ENCODE measurements around the gene DACH1.

Gene DACH1

DNA sequence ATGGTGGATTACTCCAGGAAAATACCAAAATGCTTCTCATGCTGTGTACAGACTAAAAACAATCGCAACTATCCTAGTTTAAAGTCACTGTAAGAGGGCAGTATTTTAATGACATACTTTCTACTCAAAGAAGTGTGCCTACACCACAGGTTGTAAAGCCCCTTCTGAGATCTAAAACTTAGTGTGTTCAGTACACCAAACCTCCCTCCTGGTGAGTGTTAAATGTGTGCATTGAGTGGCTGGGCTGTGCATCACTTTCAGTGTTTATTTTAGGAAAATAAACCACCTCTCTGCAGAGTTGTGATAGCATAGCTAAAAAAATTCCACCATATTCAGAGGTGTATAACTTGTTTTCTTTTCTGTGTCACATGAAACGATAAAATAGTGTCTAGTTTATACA lies 263.7 kb downstream of the DACH1 start:
- Mint-ChIP-seq H3K9me3 (peaks cover 0 to 4% of the 10 kb centered on the region in 2 donors), H3K4me1 (ENCODE audit: low read depth in 2 of 2) (no peaks in the 10 kb centered on the region), H3K36me3 (ENCODE audit: insufficient read depth) (no peaks in the 10 kb centered on the region), H3K27ac (no peak overlapping the region), H3K27me3 (no peaks in the 10 kb centered on the region), H3K4me3 (no peak overlapping the region)
- DNase-seq (no peak), ATAC-seq (replicated peaks) (no peak)

DNA sequence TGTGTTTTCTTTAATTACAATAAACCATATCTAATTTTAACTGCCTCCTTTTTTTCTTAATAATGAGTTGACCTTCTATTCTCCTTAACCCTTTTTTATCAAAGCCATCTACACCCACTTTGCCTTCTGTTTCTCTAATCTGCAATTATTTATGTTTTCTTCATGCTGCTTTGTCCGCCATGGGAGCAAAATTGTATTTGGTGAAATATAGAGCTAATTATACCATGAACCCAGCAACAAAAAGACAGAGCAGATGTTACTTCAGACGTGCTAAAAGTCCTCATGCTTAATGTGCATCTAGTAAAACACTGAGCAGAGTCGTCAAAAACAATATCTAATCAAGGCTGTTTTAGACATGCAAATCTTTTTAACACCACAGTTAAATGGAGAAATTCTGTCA lies 264.7 kb downstream of the DACH1 start:
- no peaks in the 10 kb centered on the region for H3K27me3 Mint-ChIP-seq
- no peak overlapping the region for H3K27ac Mint-ChIP-seq
- ATAC-seq (replicated peaks) (no peak), DNase-seq (no peak)
- no peaks in the 10 kb centered on the region for H3K4me1 Mint-ChIP-seq (ENCODE audit: low read depth in 2 of 2)
- peaks cover 0 to 4% of the 10 kb centered on the region in 2 donors for H3K9me3 Mint-ChIP-seq
- no peaks in the 10 kb centered on the region for H3K36me3 Mint-ChIP-seq (ENCODE audit: insufficient read depth)
- no peak overlapping the region for H3K4me3 Mint-ChIP-seq

DNA sequence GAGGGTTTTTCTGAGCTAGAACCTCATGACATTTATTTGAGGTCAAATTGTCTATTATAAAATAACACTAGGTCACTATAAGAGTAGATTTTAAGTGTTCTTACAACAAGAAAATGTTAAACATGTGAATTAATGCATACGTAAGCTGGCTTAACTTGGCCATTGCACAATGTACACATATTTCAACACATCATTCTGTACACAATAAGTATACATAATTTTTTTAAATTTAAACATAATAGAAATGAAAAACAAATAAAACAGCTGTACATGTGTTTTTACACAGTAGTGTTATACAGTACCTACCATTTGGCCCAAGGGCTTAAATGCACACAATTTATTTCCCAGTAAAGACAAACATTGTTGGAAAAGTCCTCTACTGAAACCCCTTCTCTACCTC lies 269.9 kb downstream of the DACH1 start:
- Mint-ChIP-seq H3K27ac (no peak overlapping the region), H3K36me3 (ENCODE audit: insufficient read depth) (peaks cover 2% of the 10 kb centered on the region)

DNA sequence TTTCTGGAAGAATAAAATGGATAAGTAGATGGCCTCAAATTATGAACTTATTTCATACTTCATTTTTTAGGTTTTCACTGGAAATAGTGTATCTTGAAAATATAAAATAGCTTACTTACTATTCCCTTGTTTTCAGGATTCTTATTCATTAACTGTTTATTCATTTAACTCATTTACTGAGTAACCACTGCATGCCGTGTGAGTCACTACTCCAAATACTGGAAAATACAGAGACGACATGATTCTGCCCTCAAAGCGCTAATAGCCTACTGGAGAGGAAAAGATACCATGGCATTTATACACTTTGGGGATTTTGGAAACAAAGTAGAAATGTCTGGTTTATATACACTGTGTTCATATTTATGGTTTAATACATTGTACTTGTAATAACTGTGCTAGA lies 270.9 kb downstream of the DACH1 start:
- no peak for ATAC-seq (replicated peaks)
- H3K9me3 Mint-ChIP-seq = peaks cover 0 to 6% of the 10 kb centered on the region in 2 donors
- peaks cover 2% of the 10 kb centered on the region for H3K36me3 Mint-ChIP-seq (ENCODE audit: insufficient read depth)
- no peaks in the 10 kb centered on the region for H3K27me3 Mint-ChIP-seq
- DNase-seq = no peak
- no peak overlapping the region for H3K27ac Mint-ChIP-seq
- H3K4me3 Mint-ChIP-seq = no peak overlapping the region
- H3K4me1 Mint-ChIP-seq (ENCODE audit: low read depth in 2 of 2) = no peaks in the 10 kb centered on the region

More for the DNA sequence above, 269.9 kb downstream of the DACH1 start:
- Mint-ChIP-seq H3K9me3 (peaks cover 0 to 6% of the 10 kb centered on the region in 2 donors), H3K4me1 (ENCODE audit: low read depth in 2 of 2) (no peaks in the 10 kb centered on the region), H3K4me3 (no peak overlapping the region), H3K27me3 (no peaks in the 10 kb centered on the region)
- no peak for ATAC-seq (replicated peaks)
- DNase-seq = no peak

DNA sequence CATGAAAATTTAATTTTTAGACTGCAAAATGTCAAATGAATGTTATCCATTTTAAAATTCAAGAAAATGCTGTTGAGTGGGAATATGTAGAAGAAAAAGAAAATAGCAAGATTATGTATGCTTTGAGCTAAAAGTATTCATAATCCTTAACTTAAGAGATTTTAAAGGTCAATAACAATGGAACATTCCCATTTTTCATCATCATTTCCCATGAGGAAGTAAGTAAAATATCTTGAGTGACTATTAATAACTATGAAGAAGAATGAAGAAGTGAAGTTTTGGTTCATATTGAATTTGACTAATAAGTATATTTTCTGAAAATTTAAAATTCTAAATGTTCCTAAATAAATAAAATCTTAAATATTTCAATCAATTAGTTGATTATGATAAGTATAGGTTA lies 273.4 kb downstream of the DACH1 start:
- Mint-ChIP-seq H3K4me3 (no peak overlapping the region), H3K27ac (no peak overlapping the region), H3K27me3 (no peaks in the 10 kb centered on the region), H3K4me1 (ENCODE audit: low read depth in 2 of 2) (no peaks in the 10 kb centered on the region), H3K9me3 (peaks cover 0 to 6% of the 10 kb centered on the region in 2 donors), H3K36me3 (ENCODE audit: insufficient read depth) (peaks cover 2% of the 10 kb centered on the region)
- no peak for ATAC-seq (replicated peaks)
- DNase-seq = no peak

DNA sequence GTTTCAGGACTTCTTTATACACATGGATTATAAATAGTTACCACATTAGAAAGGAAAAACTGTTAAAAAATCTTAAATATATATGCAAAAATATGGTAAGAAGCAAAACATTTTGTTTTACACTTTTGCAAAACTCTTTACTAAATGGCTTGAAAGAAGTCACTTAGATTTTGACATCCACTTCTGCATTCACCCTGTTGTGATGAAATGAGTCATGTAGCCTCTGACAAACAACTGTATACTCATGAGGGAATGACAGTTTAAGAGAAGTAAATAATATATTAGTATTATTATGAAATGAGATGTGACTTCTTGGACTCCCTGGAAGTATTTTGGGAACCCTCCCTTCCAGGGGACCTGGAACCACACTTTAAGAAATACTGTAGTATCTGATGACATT lies 275.6 kb downstream of the DACH1 start:
- Mint-ChIP-seq H3K4me3 (no peak overlapping the region), H3K27ac (no peak overlapping the region), H3K4me1 (ENCODE audit: low read depth in 2 of 2) (no peaks in the 10 kb centered on the region), H3K36me3 (ENCODE audit: insufficient read depth) (peaks cover 2% of the 10 kb centered on the region), H3K27me3 (no peaks in the 10 kb centered on the region), H3K9me3 (peaks cover 0 to 6% of the 10 kb centered on the region in 2 donors)
- ATAC-seq (replicated peaks) = no peak
- DNase-seq = no peak

DNA sequence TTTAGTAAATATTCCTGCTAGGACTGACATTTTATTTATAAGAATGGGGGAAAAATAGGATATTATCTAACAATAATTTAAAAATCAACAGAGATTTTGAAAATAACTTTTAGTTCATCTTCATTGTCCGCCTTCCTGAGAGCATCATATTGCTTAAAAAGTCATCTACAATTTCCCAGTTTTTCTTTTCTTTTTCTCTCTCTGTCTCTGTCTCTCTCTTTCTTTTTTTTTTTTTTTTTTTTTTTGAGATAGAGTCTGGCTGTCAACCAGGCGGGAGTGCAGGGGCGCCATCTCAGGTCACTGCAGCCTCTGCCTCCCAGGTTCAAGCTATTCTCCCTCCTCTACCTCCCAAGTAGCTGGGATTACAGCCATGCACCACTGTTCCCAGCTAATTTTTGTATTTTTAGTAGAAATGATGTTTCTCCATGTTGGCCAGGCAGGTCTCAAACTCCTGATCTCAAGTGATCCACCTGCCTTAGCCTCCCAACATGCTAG lies 276.3 kb downstream of the DACH1 start:
- no peak overlapping the region for H3K27ac Mint-ChIP-seq
- no peak for ATAC-seq (replicated peaks)
- no peaks in the 10 kb centered on the region for H3K4me1 Mint-ChIP-seq (ENCODE audit: low read depth in 2 of 2)
- no peak for DNase-seq
- no peak overlapping the region for H3K4me3 Mint-ChIP-seq
- no peaks in the 10 kb centered on the region for H3K27me3 Mint-ChIP-seq
- H3K9me3 Mint-ChIP-seq = peaks cover 0 to 6% of the 10 kb centered on the region in 2 donors
- peaks cover 2% of the 10 kb centered on the region for H3K36me3 Mint-ChIP-seq (ENCODE audit: insufficient read depth)

DNA sequence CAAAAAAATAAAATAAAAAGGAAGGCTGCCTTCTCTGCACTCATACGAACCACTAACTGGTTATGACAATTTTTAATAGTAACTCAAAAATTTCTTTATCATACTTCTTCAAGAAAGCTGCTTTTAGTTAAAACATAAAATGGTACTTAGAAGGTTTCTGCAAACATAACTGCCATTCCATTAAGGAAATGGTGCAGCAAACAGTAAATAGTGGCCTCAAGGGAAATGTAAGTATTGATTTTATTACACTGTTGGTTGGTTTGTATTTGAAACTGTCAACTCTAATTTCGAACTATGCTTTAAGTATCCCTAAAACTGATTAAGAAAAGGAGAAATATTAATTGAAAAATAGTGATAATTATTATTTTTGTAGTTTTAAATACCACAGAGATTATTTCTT lies 278.0 kb downstream of the DACH1 start:
- H3K27ac Mint-ChIP-seq = no peak overlapping the region
- no peaks in the 10 kb centered on the region for H3K27me3 Mint-ChIP-seq
- no peaks in the 10 kb centered on the region for H3K9me3 Mint-ChIP-seq
- no peak for ATAC-seq (replicated peaks)
- no peak for DNase-seq
- H3K36me3 Mint-ChIP-seq (ENCODE audit: insufficient read depth) = peaks cover 2% of the 10 kb centered on the region
- H3K4me3 Mint-ChIP-seq = no peak overlapping the region
- H3K4me1 Mint-ChIP-seq (ENCODE audit: low read depth in 2 of 2) = no peaks in the 10 kb centered on the region

DNA sequence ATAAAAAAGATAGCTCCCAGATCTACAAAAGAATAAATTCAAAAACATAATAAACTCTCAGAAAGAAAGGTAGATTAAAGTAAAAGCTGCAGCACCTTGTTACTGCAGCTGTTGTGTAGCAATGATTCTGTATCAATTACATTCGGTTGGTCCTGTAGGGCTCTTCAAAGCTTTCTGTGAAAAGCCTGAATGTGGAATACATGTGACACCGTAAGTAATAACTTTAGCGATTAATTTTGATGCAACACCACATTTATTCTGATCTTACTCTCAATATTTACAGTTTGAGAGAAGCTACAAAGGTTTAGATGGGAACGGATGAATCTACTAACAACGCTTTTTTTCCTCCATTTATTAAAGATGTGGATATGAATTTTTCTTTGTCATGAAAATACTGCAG lies 279.2 kb downstream of the DACH1 start:
- no peak overlapping the region for H3K27ac Mint-ChIP-seq
- peaks cover 2% of the 10 kb centered on the region for H3K36me3 Mint-ChIP-seq (ENCODE audit: insufficient read depth)
- DNase-seq (no peak), ATAC-seq (replicated peaks) (no peak)
- no peak overlapping the region for H3K4me3 Mint-ChIP-seq
- H3K9me3 Mint-ChIP-seq = no peaks in the 10 kb centered on the region
- no peaks in the 10 kb centered on the region for H3K27me3 Mint-ChIP-seq
- no peaks in the 10 kb centered on the region for H3K4me1 Mint-ChIP-seq (ENCODE audit: low read depth in 2 of 2)

DNA sequence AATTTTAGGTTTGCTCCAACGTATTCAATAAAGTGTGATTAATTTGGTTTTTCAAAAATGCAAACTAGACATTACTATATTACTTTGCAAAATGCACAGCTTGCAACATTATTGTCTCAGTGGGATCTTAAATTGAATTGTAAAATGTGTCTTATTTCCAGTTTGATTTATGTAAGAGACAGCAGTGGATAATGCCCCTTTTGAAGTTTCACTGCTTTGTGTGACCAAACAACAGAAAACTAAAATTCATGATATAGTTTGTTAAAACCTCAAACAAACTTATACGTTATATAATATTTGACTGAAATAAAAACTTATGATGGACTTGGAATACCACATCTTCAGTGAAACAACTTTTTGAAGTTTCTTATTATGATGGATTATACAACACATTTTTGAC lies 279.8 kb downstream of the DACH1 start:
- Mint-ChIP-seq H3K4me1 (ENCODE audit: low read depth in 2 of 2) (no peaks in the 10 kb centered on the region), H3K27ac (no peak overlapping the region), H3K4me3 (no peak overlapping the region), H3K36me3 (ENCODE audit: insufficient read depth) (no peaks in the 10 kb centered on the region), H3K27me3 (no peaks in the 10 kb centered on the region), H3K9me3 (no peaks in the 10 kb centered on the region)
- ATAC-seq (replicated peaks) (no peak), DNase-seq (no peak)

DNA sequence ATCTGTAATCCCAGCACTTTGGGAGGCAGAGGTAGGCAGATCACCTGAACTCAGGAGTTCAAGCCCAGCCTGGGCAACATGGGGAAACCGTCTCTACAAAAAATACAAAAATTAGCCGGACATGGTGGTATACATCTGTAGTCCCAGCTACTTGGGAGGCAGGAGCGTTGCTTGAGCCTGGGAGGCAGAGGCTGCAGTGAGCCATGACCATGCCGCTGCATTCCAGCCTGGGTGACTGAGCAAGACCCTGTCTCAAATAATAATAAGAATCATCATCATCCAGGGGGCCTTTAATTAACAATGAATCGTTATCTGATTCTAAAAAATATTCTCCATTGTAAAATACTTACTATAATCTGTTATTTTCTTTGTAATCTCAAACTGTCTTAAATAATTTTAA lies 283.4 kb downstream of the DACH1 start:
- no peaks in the 10 kb centered on the region for H3K9me3 Mint-ChIP-seq
- no peaks in the 10 kb centered on the region for H3K4me1 Mint-ChIP-seq (ENCODE audit: low read depth in 2 of 2)
- H3K27me3 Mint-ChIP-seq = no peaks in the 10 kb centered on the region
- DNase-seq = no peak
- no peaks in the 10 kb centered on the region for H3K36me3 Mint-ChIP-seq (ENCODE audit: insufficient read depth)
- H3K4me3 Mint-ChIP-seq = no peak overlapping the region
- no peak for ATAC-seq (replicated peaks)
- no peak overlapping the region for H3K27ac Mint-ChIP-seq

DNA sequence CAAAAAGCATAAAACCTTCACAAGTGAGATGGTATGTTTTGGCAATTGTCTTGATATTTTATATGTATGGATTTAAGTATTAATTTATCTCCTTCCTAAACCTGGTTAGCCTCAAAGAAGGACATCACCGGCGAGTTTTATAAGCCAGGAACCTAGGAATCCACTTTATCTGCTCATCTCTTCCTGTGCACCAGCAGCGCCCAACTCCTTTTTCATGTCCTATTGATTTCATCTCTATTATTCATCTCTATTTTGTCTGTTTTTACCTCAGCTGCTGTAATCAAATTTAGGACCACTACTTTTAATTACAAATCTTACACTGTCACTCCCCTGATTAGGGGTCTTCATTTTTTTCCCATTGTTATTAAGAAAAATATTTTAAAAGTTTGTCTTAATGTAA lies 286.4 kb downstream of the DACH1 start:
- H3K9me3 Mint-ChIP-seq = peaks cover 0 to 2% of the 10 kb centered on the region in 2 donors
- ATAC-seq (replicated peaks) = no peak
- no peaks in the 10 kb centered on the region for H3K27me3 Mint-ChIP-seq
- H3K4me1 Mint-ChIP-seq (ENCODE audit: low read depth in 2 of 2) = no peaks in the 10 kb centered on the region
- H3K27ac Mint-ChIP-seq = no peak overlapping the region
- H3K36me3 Mint-ChIP-seq (ENCODE audit: insufficient read depth) = no peaks in the 10 kb centered on the region
- no peak for DNase-seq
- no peak overlapping the region for H3K4me3 Mint-ChIP-seq

DNA sequence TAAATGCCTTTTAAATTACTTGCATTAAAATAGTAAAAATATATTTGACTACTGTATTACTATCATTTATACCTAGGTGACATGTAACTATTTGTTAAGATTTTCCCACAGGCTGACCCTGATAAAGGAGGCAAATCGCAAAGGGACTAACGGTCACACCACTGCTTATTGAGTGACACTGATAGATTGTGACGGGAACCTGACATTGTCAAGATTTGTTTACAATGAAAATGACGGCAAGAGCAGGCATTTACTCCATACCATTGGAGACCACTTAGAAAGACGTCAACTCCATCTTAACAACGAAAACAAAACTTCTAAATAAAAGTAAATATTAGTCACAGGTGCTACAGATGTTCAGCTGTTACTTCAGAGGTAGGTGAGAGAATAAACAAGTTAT lies 289.0 kb downstream of the DACH1 start:
- no peaks in the 10 kb centered on the region for H3K27me3 Mint-ChIP-seq
- DNase-seq (no peak), ATAC-seq (replicated peaks) (no peak)
- H3K4me1 Mint-ChIP-seq (ENCODE audit: low read depth in 2 of 2) = no peaks in the 10 kb centered on the region
- H3K4me3 Mint-ChIP-seq = no peak overlapping the region
- H3K36me3 Mint-ChIP-seq (ENCODE audit: insufficient read depth) = no peaks in the 10 kb centered on the region
- H3K9me3 Mint-ChIP-seq = peaks cover 0 to 2% of the 10 kb centered on the region in 2 donors
- H3K27ac Mint-ChIP-seq = no peak overlapping the region

DNA sequence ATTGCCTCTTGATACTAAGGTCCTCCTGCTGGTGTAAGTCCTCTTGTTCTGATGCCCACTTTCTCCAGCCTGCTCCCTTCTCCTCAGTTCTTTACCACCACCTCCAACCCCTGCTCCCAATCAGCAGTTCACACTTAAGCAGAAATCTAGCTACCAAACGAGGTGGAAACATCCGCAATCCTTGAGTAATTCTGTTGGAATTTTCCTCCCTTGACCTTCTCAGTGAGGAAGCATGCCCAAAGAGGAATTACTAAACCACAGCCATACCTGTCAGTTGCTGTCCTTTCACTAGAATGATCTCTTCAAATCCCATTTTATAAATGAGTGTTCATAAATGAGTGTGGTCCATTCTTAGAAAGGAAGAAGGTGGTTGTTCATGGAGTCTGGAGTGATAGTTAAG lies 289.9 kb downstream of the DACH1 start:
- Mint-ChIP-seq H3K4me1 (ENCODE audit: low read depth in 2 of 2) (no peaks in the 10 kb centered on the region), H3K27ac (no peak overlapping the region), H3K9me3 (peaks cover 0 to 2% of the 10 kb centered on the region in 2 donors), H3K36me3 (ENCODE audit: insufficient read depth) (no peaks in the 10 kb centered on the region), H3K4me3 (no peak overlapping the region), H3K27me3 (no peaks in the 10 kb centered on the region)
- DNase-seq = no peak
- ATAC-seq (replicated peaks) = no peak

DNA sequence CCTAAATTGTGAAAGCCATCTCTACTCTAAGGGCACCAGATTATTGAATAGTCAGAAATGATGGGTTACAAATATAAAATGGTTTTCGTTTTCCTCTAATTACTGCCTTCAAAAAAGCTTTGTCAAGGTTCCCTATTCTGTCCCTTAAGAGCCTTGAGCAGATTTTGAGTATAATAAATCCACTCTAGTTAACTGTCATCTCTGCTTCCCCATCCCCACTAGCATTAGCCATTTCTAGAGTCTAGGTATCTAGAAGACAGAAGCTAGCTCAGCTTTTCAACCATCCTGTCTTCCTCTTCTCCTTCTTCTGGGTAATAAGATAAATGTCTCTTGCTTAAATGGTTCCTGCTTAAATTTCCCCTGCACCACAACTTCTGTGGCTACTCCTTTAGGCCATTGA lies 290.4 kb downstream of the DACH1 start:
- no peaks in the 10 kb centered on the region for H3K27me3 Mint-ChIP-seq
- ATAC-seq (replicated peaks) = no peak
- H3K36me3 Mint-ChIP-seq (ENCODE audit: insufficient read depth) = no peaks in the 10 kb centered on the region
- no peak for DNase-seq
- H3K4me3 Mint-ChIP-seq = no peak overlapping the region
- no peak overlapping the region for H3K27ac Mint-ChIP-seq
- peaks cover 0 to 2% of the 10 kb centered on the region in 2 donors for H3K9me3 Mint-ChIP-seq
- H3K4me1 Mint-ChIP-seq (ENCODE audit: low read depth in 2 of 2) = no peaks in the 10 kb centered on the region

Data from effector memory CD8-positive, alpha-beta T cell (primary cell).